Right kidney (tissue), 9 donors: ENCODE measurements around the gene C3orf20.

ENCODE experiments used
- DNase-seq: peaks from one replicate; pipeline ENCODE4 v3.0.0-alpha.2; 2016
- long read RNA-seq, 8 donors: transcript quantifications; one replicate each; lab custom pipeline, GENCODE V29; 2026

C3orf20 gene
- long read RNA-seq, donor 1: 0 reads
- long read RNA-seq, donor 2: 0 reads
- long read RNA-seq, donor 3: 0 reads
- long read RNA-seq, donor 4: 0 reads
- long read RNA-seq, donor 5, partial matches to known transcripts: 6 of 6 reads
- long read RNA-seq, donor 5, other reads (novel, unspliced or antisense): 0 of 6 reads
- long read RNA-seq, donor 6: 0 reads
- long read RNA-seq, donor 7: 0 reads
- long read RNA-seq, donor 8: 0 reads

DNA sequence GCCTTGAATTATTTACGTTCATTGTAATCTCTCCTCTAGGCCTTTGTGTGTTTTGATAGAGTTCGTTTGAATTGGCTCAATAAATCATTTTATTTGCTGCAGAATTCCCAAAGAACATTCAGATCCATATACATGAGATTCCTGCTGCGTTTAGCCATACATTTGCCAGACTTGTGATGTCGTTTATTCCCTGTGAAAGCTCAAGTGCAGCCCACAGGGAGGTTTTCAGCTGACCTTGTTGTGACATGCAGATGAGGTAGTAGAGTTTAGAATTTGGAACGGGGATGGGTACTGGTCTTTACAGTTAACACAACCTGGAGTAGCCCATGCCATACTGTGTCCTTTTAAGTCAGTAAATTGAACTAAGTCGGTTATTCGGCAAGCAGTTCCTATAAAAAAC is at the start of gene C3orf20:
Gene C3orf20, plus strand, starts transcription at position 301 of the 400 bp plus-strand sequence. CDS start 7,573 bp downstream, outside the sequence.
- no peak for DNase-seq

DNA sequence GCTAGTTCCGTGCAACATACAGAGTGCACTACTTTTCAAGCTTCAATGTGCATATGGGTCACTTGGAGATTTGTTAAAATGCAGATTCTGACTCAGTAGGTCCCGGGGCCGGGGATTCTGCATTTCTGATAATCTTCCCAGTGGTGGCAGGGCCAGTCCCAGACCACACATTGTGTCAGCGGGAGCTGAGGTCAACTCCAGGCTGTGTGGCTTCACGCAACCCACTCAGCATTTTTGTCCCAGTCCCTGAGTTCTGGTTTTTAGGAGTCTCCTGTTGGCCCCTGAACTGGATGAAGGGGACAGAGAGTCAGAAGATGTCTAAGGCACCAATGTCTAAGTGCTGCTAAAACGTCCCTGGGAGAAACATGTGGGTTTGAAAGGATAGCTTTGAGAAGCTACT is 49.5 kb upstream of the C3orf20 start:
- no peak for DNase-seq

DNA sequence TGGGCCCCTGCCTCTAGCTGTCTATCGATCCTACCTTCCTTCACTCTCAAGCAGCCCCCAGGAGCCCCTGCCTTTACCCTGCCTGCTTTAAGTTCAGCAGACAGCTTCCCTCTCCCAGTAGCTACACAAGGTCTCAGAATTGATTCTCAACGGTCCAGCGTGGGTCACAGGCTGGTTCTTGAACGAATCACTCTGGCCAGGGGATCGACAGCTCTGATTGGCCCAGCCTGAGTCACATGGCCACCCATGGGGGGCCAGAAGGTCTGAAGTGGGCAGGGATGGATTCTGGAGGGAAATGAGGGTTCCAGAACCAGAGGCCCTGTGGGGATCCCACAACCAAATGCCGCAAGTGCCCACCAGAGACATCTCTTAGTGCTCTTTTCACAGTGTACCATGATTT is 47.1 kb upstream of the C3orf20 start:
- DNase-seq: no peak

DNA sequence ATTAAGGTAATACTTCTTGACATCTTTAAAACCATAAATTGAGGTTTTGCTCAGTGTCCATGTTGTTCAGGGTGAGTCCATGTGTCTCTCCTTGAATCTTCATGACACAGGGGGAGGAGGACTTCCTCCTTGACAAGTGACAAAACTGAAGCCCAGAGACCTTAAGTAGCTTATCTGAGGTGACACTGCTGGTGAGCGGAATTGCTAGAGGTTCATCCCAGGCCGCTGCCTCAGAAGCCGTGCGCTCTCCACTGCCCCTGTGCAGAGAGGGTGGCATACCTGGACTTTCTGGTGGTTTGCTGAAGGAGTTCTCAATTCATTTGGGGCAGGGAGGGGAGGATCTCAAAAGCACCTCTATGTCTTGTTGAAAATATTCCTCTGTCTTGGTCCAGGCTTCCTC is 46.5 kb upstream of the C3orf20 start:
- no peak for DNase-seq

DNA sequence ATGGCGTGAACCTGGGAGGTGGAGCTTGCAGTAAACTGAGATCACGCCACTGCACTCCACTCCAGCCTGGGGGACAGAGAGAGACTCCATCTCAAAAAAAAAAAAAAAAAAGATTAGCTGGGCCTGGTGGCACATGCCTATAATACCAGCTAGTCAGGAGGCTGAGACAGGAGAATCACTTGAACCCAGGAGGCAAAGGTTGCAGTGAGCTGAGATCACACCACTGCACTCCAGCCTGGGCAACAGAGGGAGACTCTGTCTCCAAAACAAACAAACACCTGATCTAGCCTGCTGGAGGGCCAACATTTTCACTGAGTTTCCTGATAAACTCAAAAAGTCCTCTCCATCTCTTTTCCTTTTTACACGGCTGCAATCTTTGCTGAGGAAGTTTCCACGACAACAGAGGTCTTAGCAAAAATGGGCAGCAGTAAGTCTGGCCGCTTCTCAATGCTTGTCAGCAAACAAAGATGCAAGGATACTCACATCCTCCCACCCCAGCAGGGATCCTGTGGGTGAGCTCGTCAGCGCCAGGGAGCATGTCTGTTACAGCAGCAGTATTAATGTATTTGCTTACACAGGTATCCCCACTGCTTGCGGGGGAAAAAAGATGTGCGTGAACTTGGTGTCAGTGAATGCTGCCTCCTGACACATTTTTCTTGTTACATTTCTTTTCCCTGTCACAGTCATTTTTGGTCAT is 44.4 kb upstream of the C3orf20 start:
- DNase-seq: no peak

DNA sequence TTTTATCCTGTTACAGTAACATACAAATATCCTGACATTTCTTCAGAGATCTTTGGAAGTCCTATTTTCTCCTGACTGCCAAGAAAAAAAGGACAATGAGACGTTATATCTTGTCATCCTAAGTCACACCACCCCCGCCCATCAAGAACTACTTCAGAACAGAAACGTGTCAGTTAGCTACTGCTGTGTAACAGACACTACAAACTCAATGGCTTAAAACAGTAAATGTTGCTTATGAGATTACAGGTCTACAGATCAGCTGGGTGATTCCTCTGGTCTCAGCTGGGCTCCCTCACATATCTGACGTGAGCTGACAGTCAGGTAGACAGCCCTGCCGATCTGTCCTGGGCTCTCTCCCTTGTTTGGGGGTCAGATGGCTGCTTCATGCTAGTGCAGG is 43.8 kb upstream of the C3orf20 start:
- no peak for DNase-seq

DNA sequence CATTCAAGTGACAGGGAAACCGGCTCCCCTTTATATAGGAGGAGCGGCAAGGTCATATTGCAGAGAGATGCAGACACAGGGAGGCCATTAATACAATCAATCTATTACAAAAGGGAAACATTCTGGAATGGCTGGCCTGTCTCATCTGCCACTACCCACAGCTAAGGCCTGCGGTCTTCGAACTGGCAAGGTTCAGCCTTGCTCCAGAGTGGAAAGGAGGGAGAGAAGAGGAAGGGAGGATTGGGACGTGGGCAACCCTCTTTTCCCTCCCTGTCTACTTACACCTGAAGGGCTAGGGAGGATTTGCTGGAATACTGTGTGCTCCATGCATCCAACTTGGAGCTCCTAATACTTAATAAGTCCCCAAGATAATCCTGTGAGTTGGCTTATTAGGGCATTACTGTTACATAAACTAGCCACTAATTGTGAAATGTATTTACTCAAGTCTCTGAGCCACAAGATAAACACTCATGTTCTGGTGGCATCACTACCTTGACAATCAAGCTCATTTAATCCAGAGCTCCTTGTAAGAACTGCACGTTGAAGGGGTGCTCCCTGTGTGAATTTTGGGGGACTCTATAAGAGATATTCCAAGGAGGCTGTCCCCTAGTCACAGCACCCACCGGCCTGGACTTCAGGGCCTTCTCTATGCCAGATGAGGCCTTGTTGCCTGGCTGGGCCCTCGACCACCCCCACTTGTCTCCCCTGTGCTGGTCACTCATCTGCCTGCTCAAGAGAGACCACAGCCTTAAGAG is 43.1 kb upstream of the C3orf20 start:
- no peak for DNase-seq

DNA sequence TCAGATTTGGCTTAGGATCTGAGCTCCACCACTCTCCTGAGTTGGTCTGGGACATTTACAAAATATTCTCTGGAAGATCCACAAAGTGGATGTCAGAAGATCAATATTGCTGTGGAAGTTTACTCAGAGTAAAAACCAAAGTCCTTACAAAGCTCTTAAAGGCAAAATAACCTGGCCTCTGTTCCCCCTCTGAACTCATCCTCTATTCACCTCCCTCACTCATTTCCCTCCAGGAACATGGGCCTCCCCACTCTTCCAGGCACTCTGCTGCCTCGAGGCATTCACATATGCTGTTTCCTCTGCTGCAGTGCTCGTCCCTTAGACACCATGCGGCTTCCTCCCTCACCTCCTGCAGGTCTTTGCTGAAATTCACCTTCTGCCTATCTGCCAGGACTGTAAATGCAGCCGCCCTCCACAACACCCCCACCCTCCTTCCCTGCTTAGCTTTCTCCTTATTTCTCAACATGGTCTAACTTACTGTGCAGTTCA is 42.5 kb upstream of the C3orf20 start:
- no peak for DNase-seq

DNA sequence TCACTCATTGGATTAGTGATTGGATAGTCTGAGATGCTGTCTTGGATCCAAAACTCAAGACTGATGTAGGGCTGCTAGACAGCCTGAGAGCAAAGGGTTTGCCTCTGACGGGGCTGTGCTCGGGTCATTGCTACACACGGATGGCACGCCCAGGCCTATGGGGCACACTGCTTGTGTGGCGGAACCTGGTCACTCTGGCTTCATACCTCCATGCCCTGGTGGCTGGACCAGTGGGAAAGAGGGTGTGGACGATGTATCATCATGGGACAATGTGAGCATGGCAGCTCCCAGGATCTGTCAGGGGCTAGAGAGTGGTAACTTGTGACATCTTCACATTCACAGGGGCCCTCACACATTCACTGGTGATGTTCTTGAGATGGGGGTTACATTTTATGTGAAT is 41.5 kb upstream of the C3orf20 start:
- DNase-seq: no peak

DNA sequence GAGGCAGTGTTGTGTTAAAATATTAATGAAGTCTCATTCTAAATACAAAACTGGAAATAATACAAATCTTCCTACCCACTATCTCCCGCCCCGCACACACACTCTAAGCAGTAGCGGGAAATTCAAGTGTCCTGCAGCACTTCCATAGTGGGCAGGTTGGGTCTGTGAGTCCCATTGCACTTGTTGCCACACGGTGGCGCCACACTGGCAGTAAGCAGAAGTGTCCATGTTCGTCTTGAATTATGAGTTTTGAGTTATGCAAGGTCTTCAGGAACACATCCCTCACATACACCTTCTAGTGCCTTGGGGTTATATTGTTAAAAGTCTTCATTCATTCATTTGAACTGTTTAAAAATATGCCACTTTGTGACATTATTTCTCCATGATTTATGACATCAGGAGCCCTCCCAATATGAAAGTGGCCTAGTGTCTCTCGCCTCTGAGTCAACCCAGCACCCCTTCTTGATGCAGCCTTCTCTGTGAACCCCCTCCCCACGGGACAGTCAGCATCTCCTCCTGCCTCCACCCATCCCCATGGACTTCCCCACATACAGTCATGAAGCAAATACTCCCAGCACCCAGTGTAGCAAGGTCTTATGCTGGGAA is 41.0 kb upstream of the C3orf20 start:
- DNase-seq: no peak

DNA sequence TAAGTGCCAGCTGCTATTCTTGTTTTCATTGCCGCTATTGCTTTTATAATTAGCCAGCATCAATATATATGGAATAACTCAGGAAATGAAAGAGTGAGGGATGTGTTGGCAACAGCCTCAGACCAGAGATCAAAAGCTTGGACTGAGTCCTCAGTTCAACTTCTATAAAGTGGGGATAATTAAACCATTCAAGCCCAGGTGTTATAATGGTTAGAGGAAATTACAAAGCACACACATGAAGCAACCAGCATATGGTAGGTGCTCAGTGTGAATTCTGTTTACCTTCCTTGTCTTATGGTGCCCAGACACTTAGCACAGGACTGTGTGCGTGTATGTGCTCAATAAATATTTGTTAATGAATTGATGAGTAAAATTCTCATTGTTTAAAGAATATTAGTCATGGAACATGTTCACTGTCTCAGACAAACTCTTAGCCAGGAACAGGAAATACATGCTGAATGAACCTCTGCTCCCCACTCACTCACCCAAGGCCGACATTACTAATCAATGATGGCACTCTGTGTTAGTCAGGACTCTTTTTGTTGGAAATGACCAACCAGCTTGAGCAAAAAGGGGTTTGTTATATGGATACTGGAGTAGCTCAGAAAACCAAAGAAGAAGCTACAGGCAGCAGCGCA is 40.1 kb upstream of the C3orf20 start:
- DNase-seq: no peak

DNA sequence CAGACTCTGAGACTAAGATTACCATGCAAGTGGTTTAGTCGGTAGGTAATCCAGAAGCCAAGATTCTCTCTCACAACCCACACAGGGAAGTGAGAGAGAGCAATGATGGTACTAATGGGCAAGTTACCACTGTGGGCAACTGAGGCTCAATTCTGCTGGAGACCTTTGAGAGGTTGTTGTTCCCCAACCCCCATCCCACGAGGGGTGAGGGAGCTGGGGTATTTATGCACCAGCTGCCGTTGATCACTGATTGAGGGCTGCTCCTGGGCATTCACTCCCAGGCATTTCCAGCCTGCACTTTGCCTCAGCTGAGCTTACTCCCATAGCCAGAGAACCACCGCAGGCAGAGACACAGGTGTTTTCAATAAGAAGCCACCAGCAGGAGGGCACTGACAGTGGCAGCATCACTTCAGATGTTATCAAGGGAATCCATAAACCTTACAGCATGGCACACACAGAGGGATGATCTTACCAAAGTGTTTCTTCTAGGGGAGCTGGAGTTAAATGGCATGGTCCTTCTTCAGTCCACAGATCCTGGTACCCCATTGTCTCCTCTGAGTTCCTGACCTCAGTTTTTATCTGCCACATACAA is 38.3 kb upstream of the C3orf20 start:
- DNase-seq: no peak

DNA sequence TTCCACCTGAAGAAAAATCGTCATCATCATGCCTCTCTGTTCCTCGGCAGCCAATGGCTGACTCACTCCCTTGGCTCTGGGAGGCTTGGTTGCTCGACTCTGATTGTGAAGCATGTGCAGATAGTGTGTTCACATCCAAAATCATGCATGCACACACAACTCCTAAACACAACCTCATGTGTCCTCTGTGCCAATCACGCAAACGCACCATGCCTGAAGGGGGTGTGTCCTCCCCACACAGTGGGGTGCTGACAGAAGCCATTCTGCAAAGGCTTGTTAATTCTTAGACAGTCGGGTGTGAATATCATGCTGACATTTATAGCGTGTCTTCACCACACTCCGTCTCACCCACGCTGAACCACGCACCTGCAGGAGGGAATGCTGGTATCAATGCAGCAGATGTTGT is 34.8 kb upstream of the C3orf20 start:
- no peak for DNase-seq

DNA sequence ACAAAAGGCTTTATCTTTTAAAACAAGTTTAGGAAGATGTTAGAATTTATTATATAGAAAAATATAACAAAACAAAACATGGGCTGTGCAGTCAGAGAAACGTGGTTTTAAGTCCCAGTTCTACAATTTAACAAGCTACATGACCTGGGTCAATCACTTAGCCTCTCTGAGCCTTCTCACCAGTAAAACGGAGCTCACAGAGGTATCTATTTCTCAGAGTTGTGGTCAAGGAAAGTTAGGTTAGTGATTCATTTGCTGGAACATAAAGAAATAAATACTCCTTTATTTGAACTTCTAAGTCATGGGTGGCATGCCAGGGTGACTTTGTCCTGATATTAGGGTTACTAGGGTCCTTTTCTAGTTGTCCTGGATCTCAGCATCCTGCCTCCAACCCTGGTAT is 34.2 kb upstream of the C3orf20 start:
- no peak for DNase-seq

DNA sequence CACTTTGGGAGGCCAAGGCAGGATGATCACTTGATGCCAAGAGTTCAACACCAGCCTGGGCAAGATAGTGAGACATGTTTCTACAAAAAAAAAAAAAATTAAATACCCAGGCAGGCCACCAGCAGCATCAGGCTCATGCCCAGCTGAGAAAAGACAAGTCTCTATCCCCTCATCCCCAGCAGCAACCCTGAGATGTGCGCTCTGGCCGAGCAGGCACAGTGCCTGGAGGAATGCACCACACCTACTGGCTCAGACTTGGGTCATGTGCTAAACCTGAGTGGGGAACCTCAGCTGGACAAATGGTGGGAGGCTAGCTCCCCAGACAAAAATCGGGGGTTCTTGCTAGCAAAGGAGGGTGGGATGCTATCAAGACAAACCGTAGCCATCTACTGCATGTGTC is 33.6 kb upstream of the C3orf20 start:
- no peak for DNase-seq

DNA sequence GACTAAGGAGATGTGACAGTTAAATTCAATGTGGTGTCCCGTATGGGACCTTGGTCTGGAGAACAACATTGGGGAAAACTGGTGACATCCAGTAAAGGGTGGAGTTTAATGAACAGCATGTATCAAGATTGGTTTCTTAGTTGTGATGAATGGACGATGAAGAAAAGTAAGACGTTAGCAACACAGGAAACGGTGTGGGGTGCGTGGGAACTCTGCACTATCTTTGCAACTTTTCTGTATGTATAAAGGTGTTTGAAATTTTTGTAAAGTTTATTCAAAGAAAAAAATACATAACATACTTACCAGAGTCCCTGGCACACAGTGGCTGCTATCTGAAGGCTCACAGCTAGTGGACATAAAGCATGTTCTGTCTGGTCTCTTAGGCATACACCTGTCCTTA is 29.5 kb upstream of the C3orf20 start:
- DNase-seq: no peak

DNA sequence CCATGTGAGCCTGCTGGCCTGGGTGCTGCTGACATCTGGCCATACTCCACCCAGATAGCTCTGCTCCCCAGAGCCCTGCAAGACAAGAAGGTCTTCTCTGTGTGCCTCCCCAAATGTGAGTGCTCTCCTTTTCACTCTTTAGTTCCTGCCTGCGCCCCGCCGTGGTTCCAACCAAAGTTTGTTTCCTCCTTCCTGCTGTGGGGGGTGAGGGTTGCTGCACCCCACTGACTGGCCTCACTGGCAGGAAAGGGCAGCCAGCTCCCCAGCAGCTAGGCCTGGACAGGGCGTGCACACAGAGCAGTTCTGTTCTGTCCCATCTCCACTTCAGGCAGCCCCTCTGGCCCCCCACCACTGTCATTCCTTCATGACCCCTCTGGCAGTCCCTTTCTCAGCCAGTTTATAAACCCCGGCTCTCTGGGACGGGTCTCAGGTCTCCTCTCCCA is 28.8 kb upstream of the C3orf20 start:
- DNase-seq: no peak

DNA sequence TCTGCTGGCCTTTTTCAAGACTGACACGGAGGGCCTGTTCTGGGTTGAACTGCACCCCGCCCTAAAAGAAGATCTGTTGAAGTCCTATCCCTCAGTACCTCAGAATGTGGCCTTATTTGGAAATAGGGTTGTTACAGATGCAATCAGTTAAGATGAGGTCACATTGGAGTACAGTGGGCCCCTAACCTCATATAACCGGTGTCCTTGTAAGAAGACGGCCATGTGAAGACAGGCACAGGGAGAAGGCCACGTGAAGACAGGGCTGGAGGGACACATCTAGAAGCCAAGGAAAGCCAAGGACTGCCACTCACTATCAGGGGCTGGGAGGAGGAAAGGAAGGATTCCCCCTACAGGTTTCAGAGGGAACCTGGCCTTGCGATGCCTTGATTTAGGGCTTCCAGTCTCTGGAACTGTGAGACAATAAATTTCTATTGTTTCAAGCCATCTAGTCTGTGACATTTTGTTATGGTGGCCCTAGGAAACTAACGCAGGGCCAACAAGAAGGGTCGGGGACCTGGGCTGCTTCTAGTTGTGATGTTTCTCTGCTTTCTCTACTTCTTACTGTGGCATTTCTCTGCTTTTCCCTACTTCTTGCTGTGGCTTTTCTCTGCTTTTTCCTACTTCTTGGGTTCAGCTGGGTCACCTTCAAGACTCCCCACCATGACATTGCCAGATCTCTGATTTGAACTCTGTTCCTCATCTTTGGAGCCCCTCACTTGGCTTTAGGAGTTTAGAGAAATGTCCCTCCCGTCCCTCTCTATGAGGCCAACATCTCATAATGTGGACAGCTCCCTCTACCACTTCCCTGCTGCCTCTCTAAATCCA is 28.1 kb upstream of the C3orf20 start:
- DNase-seq: no peak

DNA sequence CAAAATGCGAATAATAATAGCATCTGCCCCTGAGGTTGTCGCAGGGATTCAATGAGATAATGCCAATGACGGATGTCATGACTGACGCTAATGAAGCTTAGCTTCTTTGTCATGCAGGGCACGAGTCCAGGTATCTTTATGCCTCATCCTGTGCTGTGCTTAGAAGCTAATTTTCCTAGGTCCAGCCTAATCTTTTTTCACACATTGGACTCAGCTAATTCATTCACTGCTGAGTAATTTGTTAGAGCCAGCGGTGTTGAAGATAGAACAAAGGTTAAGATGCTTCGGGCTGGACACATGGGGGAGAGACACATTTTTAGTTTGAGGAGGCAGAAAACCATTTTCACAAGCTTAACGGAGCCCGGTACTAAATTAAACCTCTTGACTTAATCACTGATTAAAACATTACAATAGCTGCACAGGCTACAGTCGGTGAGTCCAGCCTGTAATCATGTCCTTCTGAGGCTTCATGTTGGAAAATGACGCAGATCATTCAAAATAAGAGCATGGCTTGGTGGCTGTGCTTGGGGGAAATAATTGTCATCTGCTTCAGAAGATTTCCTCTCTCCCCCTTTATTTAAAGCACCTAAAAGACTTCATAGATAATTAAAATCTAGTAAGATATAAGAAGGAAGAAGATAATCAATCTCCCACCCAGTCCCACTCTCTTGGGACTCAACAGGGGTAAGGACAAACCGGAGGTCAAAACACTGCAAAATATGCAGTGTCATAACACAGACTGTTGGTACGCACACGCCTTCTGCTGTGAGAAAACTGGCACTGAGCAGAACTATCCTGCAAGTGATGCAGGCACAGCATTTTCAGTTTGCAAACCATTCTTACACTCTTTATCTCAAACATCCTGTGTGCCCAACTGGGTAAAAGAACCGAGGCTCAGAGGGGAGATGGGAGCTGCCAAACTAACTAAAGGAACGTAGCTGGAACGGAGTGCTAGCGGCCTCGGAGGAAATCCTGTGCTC is 26.7 kb upstream of the C3orf20 start:
- no peak for DNase-seq

DNA sequence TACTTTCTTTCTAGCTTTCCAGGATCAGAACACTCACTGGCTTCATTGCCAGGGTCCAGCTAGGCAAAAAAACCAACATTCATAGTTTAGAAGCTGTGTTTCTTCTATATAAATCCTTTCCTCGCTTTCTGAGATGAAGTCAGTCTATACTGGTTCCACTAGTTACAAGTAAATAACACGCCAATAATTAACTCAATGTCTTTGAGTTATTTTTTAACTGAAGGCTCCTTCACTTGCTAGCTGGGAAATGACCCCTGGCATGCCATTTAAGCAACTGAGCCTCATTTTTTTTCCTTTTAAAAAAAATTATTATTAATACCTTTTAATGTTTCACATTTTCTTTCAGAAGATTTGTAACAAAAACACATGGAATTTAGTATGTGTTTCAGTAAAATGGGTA is 25.5 kb upstream of the C3orf20 start:
- no peak for DNase-seq
